PFSK-1 (cell line): ENCODE measurements around the gene CDH2.

ENCODE experiments used
- FOXP2 ChIP-seq: optimal IDR thresholded peaks from 2 replicates; pipeline ENCODE3; 2011; ENCODE audit warnings: borderline replicate concordance, control low read depth, inconsistent platforms; ENCODE audit not compliant: insufficient read depth; ENCODE audit errors: extremely low read length, extremely low read depth
- POLR2AphosphoS5 ChIP-seq: IDR thresholded peaks from 2 replicates; pipeline ENCODE4 v1.6.1; 2012; ENCODE audit warnings: low read depth, mild to moderate bottlenecking, control low read depth, low read length, moderate library complexity
- SIN3A ChIP-seq: IDR thresholded peaks from 2 replicates; pipeline ENCODE4 v1.6.1; 2012; ENCODE audit warnings: mild to moderate bottlenecking, low read length, moderate library complexity, borderline replicate concordance; ENCODE audit not compliant: insufficient read depth
- TAF1 ChIP-seq: IDR thresholded peaks from 2 replicates; pipeline ENCODE4 v1.6.1; 2012; ENCODE audit warnings: low read length, control low read depth, borderline replicate concordance; ENCODE audit not compliant: insufficient read depth
- TF ChIP-seq, protein P1 (sequence below), 2 experiments: IDR thresholded peaks; 2 replicates each; pipeline versions ENCODE4 v1.6.1 to v1.8.0; 2011 to 2012; ENCODE audit warnings: low read depth in 2 of 2, low read length in 2 of 2, control low read depth in 1 of 2, inconsistent platforms in 1 of 2, mild to moderate bottlenecking in 1 of 2, moderate library complexity in 1 of 2; ENCODE audit not compliant: insufficient read depth in 1 of 2

Gene CDH2

DNA sequence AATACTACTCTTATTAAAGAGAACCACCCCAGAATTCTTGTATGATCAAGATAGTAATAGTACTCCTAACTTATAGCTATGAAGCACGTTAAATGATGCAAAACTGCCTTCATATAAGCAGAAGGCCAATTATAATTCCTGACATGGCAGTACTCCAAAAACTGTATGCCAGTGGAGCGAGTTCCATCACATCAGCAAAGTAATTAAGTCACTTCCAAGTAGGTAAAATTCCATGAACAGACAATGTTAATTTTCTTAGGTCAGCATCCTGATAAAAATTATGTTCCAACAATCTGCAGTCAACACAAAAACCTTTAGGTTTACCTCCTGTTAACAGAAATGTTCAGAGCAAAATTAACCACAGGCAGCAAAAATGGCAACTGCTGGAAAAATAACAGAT, 136.7 kb downstream of the CDH2 start:
- TF ChIP-seq TAF1 (no peak), SIN3A (no peak), FOXP2 (no peak), POLR2AphosphoS5 (no peak)
- TF ChIP-seq, protein P1, sequence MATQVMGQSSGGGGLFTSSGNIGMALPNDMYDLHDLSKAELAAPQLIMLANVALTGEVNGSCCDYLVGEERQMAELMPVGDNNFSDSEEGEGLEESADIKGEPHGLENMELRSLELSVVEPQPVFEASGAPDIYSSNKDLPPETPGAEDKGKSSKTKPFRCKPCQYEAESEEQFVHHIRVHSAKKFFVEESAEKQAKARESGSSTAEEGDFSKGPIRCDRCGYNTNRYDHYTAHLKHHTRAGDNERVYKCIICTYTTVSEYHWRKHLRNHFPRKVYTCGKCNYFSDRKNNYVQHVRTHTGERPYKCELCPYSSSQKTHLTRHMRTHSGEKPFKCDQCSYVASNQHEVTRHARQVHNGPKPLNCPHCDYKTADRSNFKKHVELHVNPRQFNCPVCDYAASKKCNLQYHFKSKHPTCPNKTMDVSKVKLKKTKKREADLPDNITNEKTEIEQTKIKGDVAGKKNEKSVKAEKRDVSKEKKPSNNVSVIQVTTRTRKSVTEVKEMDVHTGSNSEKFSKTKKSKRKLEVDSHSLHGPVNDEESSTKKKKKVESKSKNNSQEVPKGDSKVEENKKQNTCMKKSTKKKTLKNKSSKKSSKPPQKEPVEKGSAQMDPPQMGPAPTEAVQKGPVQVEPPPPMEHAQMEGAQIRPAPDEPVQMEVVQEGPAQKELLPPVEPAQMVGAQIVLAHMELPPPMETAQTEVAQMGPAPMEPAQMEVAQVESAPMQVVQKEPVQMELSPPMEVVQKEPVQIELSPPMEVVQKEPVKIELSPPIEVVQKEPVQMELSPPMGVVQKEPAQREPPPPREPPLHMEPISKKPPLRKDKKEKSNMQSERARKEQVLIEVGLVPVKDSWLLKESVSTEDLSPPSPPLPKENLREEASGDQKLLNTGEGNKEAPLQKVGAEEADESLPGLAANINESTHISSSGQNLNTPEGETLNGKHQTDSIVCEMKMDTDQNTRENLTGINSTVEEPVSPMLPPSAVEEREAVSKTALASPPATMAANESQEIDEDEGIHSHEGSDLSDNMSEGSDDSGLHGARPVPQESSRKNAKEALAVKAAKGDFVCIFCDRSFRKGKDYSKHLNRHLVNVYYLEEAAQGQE (IDR thresholded peaks at IDR 0.05; ENCODE audit: insufficient read depth in 1 of 2, low read depth in 2 of 2, low read length in 2 of 2), result no peak

DNA sequence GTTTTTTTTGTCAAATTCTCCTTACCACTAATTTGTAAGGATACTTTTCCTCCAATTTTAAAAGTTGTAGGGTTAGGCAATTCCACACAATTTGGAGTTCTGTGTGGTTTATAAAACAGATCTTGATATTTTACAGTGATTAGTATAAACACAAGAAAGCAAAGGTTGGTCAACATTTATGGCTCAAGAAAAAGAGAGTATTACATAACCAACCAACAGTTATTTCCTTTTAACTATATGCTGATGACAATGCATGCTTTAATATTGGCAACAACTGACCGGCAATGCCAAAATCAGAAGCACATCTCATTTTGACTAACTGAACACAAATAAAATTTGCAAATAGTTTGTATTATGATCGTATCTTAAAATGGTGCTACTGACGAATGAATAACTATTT, 137.2 kb downstream of the CDH2 start:
- TF ChIP-seq POLR2AphosphoS5 (no peak), FOXP2 (no peak), SIN3A (no peak), TAF1 (no peak)
- TF ChIP-seq, protein P1 (IDR thresholded peaks at IDR 0.05; ENCODE audit: insufficient read depth in 1 of 2, low read depth in 2 of 2, low read length in 2 of 2), result no peak

DNA sequence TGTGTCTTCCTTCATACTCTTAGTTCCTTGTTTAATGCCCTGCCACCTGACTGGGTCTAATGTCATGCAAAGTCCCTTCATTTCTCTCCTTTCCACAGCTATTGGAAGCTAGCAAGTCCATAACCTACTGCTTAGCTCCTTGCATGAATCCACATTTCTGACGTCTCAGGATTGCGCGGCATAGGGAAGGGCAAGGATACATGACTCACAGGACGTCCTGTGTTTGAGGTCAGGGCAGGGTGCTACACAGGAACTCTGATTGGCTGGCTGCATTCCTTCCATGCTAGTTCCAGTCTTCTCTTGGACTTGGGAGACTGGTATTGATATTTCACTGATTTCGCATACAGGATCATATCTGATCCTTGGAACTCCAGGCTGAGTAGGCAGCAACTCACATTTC, 137.9 kb downstream of the CDH2 start:
- TF ChIP-seq POLR2AphosphoS5 (no peak), FOXP2 (peak; percentile 36)

DNA sequence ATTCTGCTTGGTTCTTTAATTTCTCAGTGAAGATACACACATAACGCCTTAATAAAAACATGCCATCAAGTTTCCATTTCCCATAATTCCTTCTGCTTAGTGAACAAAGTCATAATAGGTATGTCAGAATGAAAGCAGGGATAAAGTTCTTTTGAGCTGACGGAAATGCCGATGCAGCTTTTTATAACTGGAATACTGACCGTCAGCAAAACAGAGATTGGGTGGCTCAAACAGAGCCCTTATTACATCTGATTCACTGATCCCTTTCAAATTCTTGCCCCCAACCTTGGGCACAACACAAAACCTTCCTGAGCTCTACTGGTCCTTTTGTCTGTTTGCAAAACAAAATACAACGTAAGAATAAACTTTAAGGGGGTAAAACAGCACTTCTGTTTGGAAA, 140.4 kb downstream of the CDH2 start:
- TF ChIP-seq, protein P1 (IDR thresholded peaks at IDR 0.05; ENCODE audit: insufficient read depth in 1 of 2, low read depth in 2 of 2, low read length in 2 of 2), result no peak
- TF ChIP-seq POLR2AphosphoS5, result no peak
- TF ChIP-seq TAF1, result no peak
- no peak for TF ChIP-seq FOXP2
- no peak for TF ChIP-seq SIN3A

DNA sequence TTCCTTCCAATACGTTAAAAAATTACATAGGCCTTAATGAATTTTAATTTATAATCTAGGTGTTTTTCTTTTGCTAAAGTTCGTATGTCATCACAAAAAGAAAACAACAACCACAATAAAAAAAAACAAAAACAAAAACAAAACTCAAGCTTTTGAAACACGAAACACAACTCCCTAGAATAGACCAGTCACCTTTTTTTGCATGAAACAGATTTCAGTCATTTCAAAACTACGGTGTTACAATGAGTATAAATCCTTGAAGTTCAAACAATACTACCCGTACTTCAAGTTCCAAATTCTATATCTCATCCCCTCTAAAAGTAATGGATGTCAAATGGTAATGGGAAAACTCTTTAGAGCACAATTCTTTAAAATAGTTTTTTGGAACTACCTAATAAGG, 142.4 kb downstream of the CDH2 start:
- no peak for TF ChIP-seq POLR2AphosphoS5
- TF ChIP-seq, protein P1 (IDR thresholded peaks at IDR 0.05; ENCODE audit: insufficient read depth in 1 of 2, low read depth in 2 of 2, low read length in 2 of 2), result no peak
- TF ChIP-seq SIN3A, result no peak
- TF ChIP-seq FOXP2, result no peak
- TF ChIP-seq TAF1, result no peak
